Neural crest cell (in vitro differentiated cells): ENCODE measurements around the gene DBN1. TPM values are rescaled to one million over a fixed set of nuclear protein-coding genes. Genes with fewer than 3 reads are reported as not detected.
A peak's percentile ranks its signal among the peaks of the same experiment; 100 is the strongest.
"Not testable (repeated sequence)": the region's sequence is repeated elsewhere in the genome, so short reads cannot be mapped to it uniquely, and the experiment has no call there.

ENCODE experiments used
- DNase-seq: peaks from one replicate; pipeline ENCODE4 v3.0.0; 2021; ENCODE audit warnings: low read depth, mixed read lengths, low spot score
- H3K27ac Mint-ChIP-seq: one replicate; pipeline ENCODE4 v1.8.0; 2021; ENCODE audit warnings: mild to moderate bottlenecking, mixed read lengths; ENCODE audit not compliant: unreplicated experiment
- H3K27me3 Mint-ChIP-seq: 2 replicates; pipeline ENCODE4 v1.8.0; 2021; ENCODE audit warnings: low read depth, mild to moderate bottlenecking, mixed read lengths
- H3K36me3 Mint-ChIP-seq: 2 replicates; pipeline ENCODE4 v1.8.0; 2021; ENCODE audit warnings: low read depth, mild to moderate bottlenecking, mixed read lengths
- H3K4me1 Mint-ChIP-seq: 2 replicates; pipeline ENCODE4 v1.8.0; 2021; ENCODE audit warnings: mixed read lengths
- H3K4me3 Mint-ChIP-seq: one replicate; pipeline ENCODE4 v1.8.0; 2021; ENCODE audit warnings: mild to moderate bottlenecking, mixed read lengths
- H3K9me3 Mint-ChIP-seq: 2 replicates; pipeline ENCODE4 v1.8.0; 2021; ENCODE audit warnings: mixed read lengths
- CTCF ChIP-seq: fragments of 200-600 bp; sonication (generic); conservative IDR thresholded peaks from 2 replicates; pipeline ENCODE4 v1.5.0; 2021; ENCODE audit warnings: antibody characterized with exemption, mild to moderate bottlenecking
- total RNA-seq: library from RNA; stranded (reverse); gene quantifications from 2 replicates; pipeline ENCODE4 v1.2.1, GENCODE V29; 2021

DBN1 gene
- total RNA-seq, 1 donor from 2014 or later = 410 TPM

DNA sequence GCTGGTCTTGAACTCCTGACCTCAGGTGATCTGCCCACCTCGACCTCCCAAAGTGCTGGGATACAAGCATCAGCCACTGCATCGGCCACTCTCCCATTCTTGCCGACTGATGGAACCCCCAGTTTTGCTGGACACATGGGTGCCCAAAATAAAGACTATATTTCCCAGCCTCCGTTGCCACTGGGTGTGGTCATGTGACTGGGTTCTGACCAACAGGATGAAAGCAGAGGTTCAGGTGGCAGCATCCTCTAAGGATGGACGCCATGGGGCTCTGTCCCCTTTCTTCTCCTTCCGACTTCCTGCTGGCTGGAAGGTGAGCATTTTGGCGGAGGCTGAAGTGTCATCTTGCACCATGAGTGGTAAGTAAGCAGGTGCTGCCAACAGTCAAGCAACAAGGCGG, 13.7 kb upstream of the DBN1 start:
- Mint-ChIP-seq H3K36me3 (peaks cover 2% of the 10 kb centered on the region), H3K9me3 (no peaks in the 10 kb centered on the region), H3K27me3 (no peaks in the 10 kb centered on the region), H3K27ac (no peak overlapping the region), H3K4me1 (no peaks in the 10 kb centered on the region), H3K4me3 (no peak overlapping the region)
- no peak for DNase-seq
- TF ChIP-seq CTCF = no peak

GRCh38 chr5:177486256-177486655, 12.8 kb upstream of the DBN1 start:
- no peaks in the 10 kb centered on the region for H3K4me1 Mint-ChIP-seq
- H3K4me3 Mint-ChIP-seq = no peak overlapping the region
- H3K27ac Mint-ChIP-seq = no peak overlapping the region
- H3K9me3 Mint-ChIP-seq = no peaks in the 10 kb centered on the region
- TF ChIP-seq CTCF = no peak
- H3K36me3 Mint-ChIP-seq = peaks cover 2% of the 10 kb centered on the region
- H3K27me3 Mint-ChIP-seq = no peaks in the 10 kb centered on the region
- DNase-seq = no peak

GRCh38 chr5:177485753-177486152, 12.3 kb upstream of the DBN1 start:
- H3K27me3 Mint-ChIP-seq, H3K36me3 Mint-ChIP-seq, H3K4me3 Mint-ChIP-seq, H3K4me1 Mint-ChIP-seq, DNase-seq, H3K27ac Mint-ChIP-seq, H3K9me3 Mint-ChIP-seq: not testable (repeated sequence)

- DNase-seq = no peak
- no peaks in the 10 kb centered on the region for H3K9me3 Mint-ChIP-seq
- H3K4me1 Mint-ChIP-seq = peaks cover 2% of the 10 kb centered on the region
- peaks cover 1% of the 10 kb centered on the region for H3K36me3 Mint-ChIP-seq
- H3K27me3 Mint-ChIP-seq = no peaks in the 10 kb centered on the region
- H3K27ac Mint-ChIP-seq = peak overlapping the region; percentile 44
- peak overlapping the region; percentile 56 for H3K4me3 Mint-ChIP-seq
- no peak for TF ChIP-seq CTCF
Observed at GRCh38 chr5:177484902-177485549, 11.6 kb upstream of the DBN1 start.

DNA sequence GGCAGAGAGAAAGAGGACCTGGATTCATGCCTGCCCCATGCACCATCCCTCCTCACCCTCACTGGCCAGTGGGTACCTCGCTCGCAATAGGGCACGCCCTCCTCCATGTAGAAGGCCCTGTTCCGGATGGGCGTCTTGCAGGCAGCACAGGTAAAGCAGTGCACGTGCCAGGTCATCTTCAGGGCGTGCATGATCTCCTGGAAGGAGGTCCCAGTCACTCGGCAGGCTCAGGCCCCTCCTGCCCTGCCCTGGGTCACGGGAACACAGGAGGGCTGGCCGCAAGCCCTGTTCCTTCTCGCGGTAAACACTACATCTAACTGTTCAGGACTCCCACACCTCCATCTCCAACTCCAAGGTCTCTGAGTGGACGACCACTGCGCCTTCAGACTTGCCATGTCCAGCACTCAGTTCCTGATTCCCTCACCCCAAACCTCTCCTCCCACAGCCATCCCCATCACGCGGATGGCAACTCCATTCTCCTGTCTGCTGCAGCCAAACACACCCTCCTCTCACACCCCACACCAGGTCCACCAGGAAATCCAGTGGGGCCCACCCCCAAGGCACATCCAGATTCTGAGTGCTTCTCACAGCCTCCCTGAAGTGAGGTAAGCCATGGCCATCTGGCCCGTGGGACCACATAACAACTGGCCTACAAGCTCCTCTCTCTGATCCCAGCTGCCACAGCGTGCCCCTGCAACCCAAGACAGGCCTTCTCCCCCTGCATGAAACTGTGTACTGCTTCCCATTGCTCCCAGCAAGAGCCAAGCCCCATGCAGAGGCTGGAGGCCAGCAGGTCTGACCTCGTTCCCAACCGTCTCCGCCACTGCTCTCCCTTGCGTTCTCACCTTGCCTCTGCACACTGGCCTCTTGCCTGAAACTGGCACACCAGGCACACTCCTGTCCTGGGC, 10.8 kb upstream of the DBN1 start:
- no peaks in the 10 kb centered on the region for H3K9me3 Mint-ChIP-seq
- H3K4me1 Mint-ChIP-seq = peaks cover 9% of the 10 kb centered on the region
- DNase-seq = no peak
- no peaks in the 10 kb centered on the region for H3K27me3 Mint-ChIP-seq
- no peak for TF ChIP-seq CTCF
- H3K4me3 Mint-ChIP-seq = peak overlapping the region; percentile 56
- H3K36me3 Mint-ChIP-seq = no peaks in the 10 kb centered on the region
- H3K27ac Mint-ChIP-seq = peak overlapping the region; percentile 84

DNA sequence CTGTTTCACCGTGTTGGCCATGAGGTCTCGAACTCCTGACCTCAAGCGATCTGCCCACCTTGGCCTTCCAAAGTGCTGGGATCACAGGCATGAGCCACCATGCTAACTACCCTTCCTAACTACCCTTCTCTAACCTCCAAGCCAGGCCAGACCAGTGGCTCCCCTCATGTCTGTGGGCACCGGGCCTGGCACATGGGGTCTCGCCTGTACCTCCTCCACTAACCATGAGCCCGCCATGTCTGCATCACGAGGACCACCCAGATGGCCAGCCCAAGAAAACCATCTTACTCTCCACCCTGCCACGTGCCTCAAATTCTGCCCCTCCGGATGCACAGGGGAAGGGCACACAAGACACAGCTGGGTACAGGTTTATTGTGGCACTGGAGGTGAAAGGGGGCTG, 9.6 kb upstream of the DBN1 start:
- Mint-ChIP-seq H3K9me3 (no peaks in the 10 kb centered on the region), H3K36me3 (no peaks in the 10 kb centered on the region), H3K27ac (no peak overlapping the region), H3K4me3 (no peak overlapping the region), H3K4me1 (peaks cover 14% of the 10 kb centered on the region), H3K27me3 (no peaks in the 10 kb centered on the region)
- no peak for TF ChIP-seq CTCF
- DNase-seq = no peak
